Activated naive CD4-positive, alpha-beta T cell (primary cell): ENCODE measurements around the gene COL8A2.

Source experiments
- DNase-seq, 4 experiments: peaks; one replicate each; lab custom pipeline; 2025; lab: John Stamatoyannopoulos, UW

Gene COL8A2

DNA sequence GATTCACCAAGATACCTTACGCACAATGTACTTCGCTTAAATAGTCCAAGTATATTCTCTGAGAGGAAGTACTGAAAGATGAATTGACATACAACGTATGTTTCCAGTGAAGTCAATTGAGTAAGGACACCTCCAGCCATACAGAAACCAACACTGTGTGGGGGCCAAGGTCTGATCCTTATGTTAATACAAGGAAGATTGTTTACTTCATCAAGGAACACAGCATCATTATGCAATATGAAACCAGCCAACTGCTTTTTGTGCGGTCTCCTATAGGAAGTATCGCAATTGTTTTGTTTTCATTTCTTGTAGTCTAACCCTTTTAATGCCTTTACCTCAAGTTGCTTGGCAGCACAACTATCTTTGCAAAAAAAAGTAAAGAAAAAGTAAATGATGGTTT, 69.3 kb downstream of the COL8A2 start:
- no peak for DNase-seq

DNA sequence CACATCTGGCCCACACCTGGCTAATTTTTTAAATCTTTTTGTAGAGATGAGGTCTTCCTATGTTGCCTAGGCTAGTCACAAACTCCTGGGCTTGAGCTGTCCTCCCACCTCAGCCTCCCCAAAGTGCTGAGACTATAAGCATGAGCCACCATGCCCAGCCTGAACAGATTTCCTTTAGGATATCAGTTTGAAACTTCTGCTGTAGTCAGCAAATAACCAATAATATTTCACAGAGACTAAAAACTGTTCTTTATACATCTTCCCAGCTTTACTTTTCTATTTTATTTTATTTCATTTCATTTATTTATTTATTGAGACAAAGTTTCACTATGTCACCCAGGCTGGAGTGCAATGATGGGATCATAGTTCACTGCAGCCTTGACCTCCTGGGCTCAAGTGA, 71.0 kb downstream of the COL8A2 start:
- DNase-seq: no peak

DNA sequence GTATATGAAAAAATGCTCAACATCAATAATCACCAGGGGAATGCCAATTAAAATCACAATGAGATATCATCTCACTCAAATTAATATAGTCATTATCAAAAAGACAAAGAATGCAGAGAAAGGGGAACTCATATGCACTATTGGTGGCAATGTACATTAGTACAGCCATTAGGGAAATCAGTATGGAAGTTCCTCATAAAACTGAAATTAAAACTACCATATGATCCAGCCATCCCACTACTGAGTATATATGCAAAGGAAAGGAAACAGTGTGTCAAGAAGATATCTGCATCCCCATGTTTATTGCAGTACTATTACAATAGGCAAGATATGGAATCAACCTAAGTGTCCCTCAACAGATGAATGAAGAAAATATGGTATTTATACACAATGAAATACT, 73.2 kb downstream of the COL8A2 start:
- DNase-seq: no peak
